Urinary bladder (tissue), 4 donors: Measurements from ENCODE around the gene LRP11. TPM values are rescaled to one million over a fixed set of nuclear protein-coding genes. Genes with fewer than 3 reads are reported as not detected.
A peak's percentile ranks its signal among the peaks of the same experiment; 100 is the strongest.
"Not testable (repeated sequence)": the region's sequence is repeated elsewhere in the genome, so short reads cannot be mapped to it uniquely, and the experiment has no call there.

Experiments used
- DNase-seq: peaks from one replicate; pipeline ENCODE4 v3.0.0-alpha.2; 2015; ENCODE audit errors: extremely low spot score
- H3K27ac ChIP-seq: one replicate; pipeline ENCODE4 v1.5.1; 2013; ENCODE audit warnings: low read depth, mild to moderate bottlenecking, moderate library complexity
- H3K36me3 ChIP-seq: one replicate; pipeline ENCODE4 v1.6.1; 2013; ENCODE audit warnings: mild to moderate bottlenecking, moderate library complexity; ENCODE audit not compliant: insufficient read depth
- H3K4me1 ChIP-seq: one replicate; pipeline ENCODE4 v1.6.1; 2013; ENCODE audit warnings: mild to moderate bottlenecking, moderate library complexity; ENCODE audit not compliant: insufficient read depth
- H3K4me3 ChIP-seq: one replicate; pipeline ENCODE4 v1.5.1; 2013; ENCODE audit warnings: low read depth, low read length
- WGBS: extraction: QIAGEN DNeasy Blood & Tissue Kit; methylation state at CpG from one replicate; pipeline ENCODE4 v1.1.7; 2013; 5-methylcytosine and 5-hydroxymethylcytosine counted together
- polyA plus RNA-seq: library from polyadenylated mRNA; stranded (reverse); fragments of 200-250 nt; gene quantifications from one replicate; pipeline ENCODE4 v1.2.3, GENCODE V29; 2013
- total RNA-seq: library from RNA; depleted of rRNA; stranded (reverse); fragments of >200 nt; gene quantifications from one replicate; pipeline ENCODE4 v1.2.3, GENCODE V29; 2014
- donor health status: healthy with polysubstance abuse.
- donor health status: healthy.

The LRP11 gene
- total and polyA plus RNA-seq, 2 donors = 26.6 to 50.2 TPM

- no peak for DNase-seq
- H3K36me3 ChIP-seq = no peaks in the 10 kb centered on the region
- no peaks in the 10 kb centered on the region for H3K4me1 ChIP-seq
- H3K27ac ChIP-seq = no peak overlapping the region
- WGBS = 74% methylated on average over 10 of the region's 10 CpGs
- H3K4me3 ChIP-seq = no peak overlapping the region
These were observed 7.7 kb downstream of the LRP11 start for GRCh38 chr6:149856256-149856994.

GRCh38 chr6:149855741-149856140, 8.4 kb downstream of the LRP11 start:
- H3K27ac ChIP-seq = no peak overlapping the region
- 85% methylated on average over 2 of the region's 2 CpGs for WGBS
- no peaks in the 10 kb centered on the region for H3K36me3 ChIP-seq
- no peak for DNase-seq
- no peak overlapping the region for H3K4me3 ChIP-seq
- H3K4me1 ChIP-seq = no peaks in the 10 kb centered on the region

- Histone ChIP-seq H3K4me1 (no peaks in the 10 kb centered on the region), H3K36me3 (no peaks in the 10 kb centered on the region), H3K27ac (no peak overlapping the region), H3K4me3 (no peak overlapping the region)
- DNase-seq = peak; percentile 62
- 78% methylated on average over 5 of the region's 5 CpGs for WGBS
These were observed 9.0 kb downstream of the LRP11 start for GRCh38 chr6:149855040-149855654.

GRCh38 chr6:149854532-149854931, 9.6 kb downstream of the LRP11 start:
- Histone ChIP-seq H3K27ac (no peak overlapping the region), H3K36me3 (no peaks in the 10 kb centered on the region), H3K4me1 (no peaks in the 10 kb centered on the region), H3K4me3 (no peak overlapping the region)
- WGBS = 70% methylated on average over 6 of the region's 6 CpGs
- DNase-seq = peak; percentile 45

GRCh38 chr6:149854017-149854416, 10.1 kb downstream of the LRP11 start:
- 94% methylated on average over 4 of the region's 4 CpGs for WGBS
- H3K4me3 ChIP-seq, H3K36me3 ChIP-seq, DNase-seq, H3K4me1 ChIP-seq: not testable (repeated sequence)
- peak overlapping the region; percentile 76 for H3K27ac ChIP-seq

- DNase-seq = no peak
- no peaks in the 10 kb centered on the region for H3K36me3 ChIP-seq
- 93% methylated on average over 12 of the region's 12 CpGs for WGBS
- H3K27ac ChIP-seq = no peak overlapping the region
- H3K4me1 ChIP-seq = no peaks in the 10 kb centered on the region
- H3K4me3 ChIP-seq = no peak overlapping the region
These were observed 11.3 kb downstream of the LRP11 start for GRCh38 chr6:149852881-149853280.

GRCh38 chr6:149852180-149852579, 12.0 kb downstream of the LRP11 start:
- 74% methylated on average over 6 of the region's 6 CpGs for WGBS
- no peaks in the 10 kb centered on the region for H3K4me1 ChIP-seq
- no peak for DNase-seq
- H3K27ac ChIP-seq = no peak overlapping the region
- no peak overlapping the region for H3K4me3 ChIP-seq
- no peaks in the 10 kb centered on the region for H3K36me3 ChIP-seq

GRCh38 chr6:149851461-149852110, 12.6 kb downstream of the LRP11 start:
- Histone ChIP-seq H3K4me3 (no peak overlapping the region), H3K4me1 (no peaks in the 10 kb centered on the region), H3K36me3 (no peaks in the 10 kb centered on the region), H3K27ac (no peak overlapping the region)
- 89% methylated on average over 5 of the region's 5 CpGs for WGBS
- no peak for DNase-seq

GRCh38 chr6:149848343-149848742, 15.8 kb downstream of the LRP11 start:
- not testable (repeated sequence) for DNase-seq, H3K36me3 ChIP-seq, H3K4me1 ChIP-seq, H3K4me3 ChIP-seq, H3K27ac ChIP-seq
- WGBS = 83% methylated on average over 4 of the region's 4 CpGs

- no peak overlapping the region for H3K4me3 ChIP-seq
- WGBS = 85% methylated on average over 4 of the region's 4 CpGs
- H3K27ac ChIP-seq = no peak overlapping the region
- no peaks in the 10 kb centered on the region for H3K36me3 ChIP-seq
- DNase-seq = no peak
- no peaks in the 10 kb centered on the region for H3K4me1 ChIP-seq
These were observed 16.3 kb downstream of the LRP11 start for GRCh38 chr6:149847939-149848267.

GRCh38 chr6:149846321-149846720, 17.8 kb downstream of the LRP11 start:
- no peaks in the 10 kb centered on the region for H3K36me3 ChIP-seq
- no peak overlapping the region for H3K4me3 ChIP-seq
- no peaks in the 10 kb centered on the region for H3K4me1 ChIP-seq
- no peak for DNase-seq
- no peak overlapping the region for H3K27ac ChIP-seq
- 57% methylated on average over 7 of the region's 7 CpGs for WGBS

- H3K4me3 ChIP-seq = no peak overlapping the region
- DNase-seq = no peak
- no peaks in the 10 kb centered on the region for H3K36me3 ChIP-seq
- H3K27ac ChIP-seq = no peak overlapping the region
- H3K4me1 ChIP-seq = no peaks in the 10 kb centered on the region
- WGBS = 69% methylated on average over 3 of the region's 3 CpGs
These were observed 18.6 kb downstream of the LRP11 start for GRCh38 chr6:149845549-149845948.

- Histone ChIP-seq H3K4me1 (no peaks in the 10 kb centered on the region), H3K27ac (no peak overlapping the region), H3K36me3 (no peaks in the 10 kb centered on the region), H3K4me3 (no peak overlapping the region)
- WGBS = 96% methylated on average over 2 of the region's 2 CpGs
- no peak for DNase-seq
These were observed 19.7 kb downstream of the LRP11 start for GRCh38 chr6:149844480-149844879.

- not testable (repeated sequence) for DNase-seq, H3K36me3 ChIP-seq, H3K4me3 ChIP-seq, H3K27ac ChIP-seq, H3K4me1 ChIP-seq
- WGBS = 92% methylated on average over 4 of the region's 4 CpGs
These were observed 20.1 kb downstream of the LRP11 start for GRCh38 chr6:149844036-149844435.
